Measurements from ENCODE around the gene FFAR2.

GRCh38 chr19:35451338-35452096 is 3.5 kb downstream of the FFAR2 start:
- TF ChIP-seq POLR2A (IDR thresholded peaks at IDR 0.05), result no peak
- TF ChIP-seq CTCF (IDR thresholded peaks at IDR 0.05), result no peak
- no peak for TF ChIP-seq POLR2AphosphoS5 (IDR thresholded peaks at IDR 0.05)

Data from suprapubic skin (tissue), 4 donors.